ENCODE data around the gene OSER1. TPM values are rescaled to one million over a fixed set of nuclear protein-coding genes. Genes with fewer than 3 reads are reported as not detected.

Gene OSER1
- total RNA-seq, 1 experiment from 2014 or later: 35.7 TPM

- no peaks in the 10 kb centered on the region for H3K9me3 Mint-ChIP-seq
- Histone ChIP-seq H3K79me2 (ENCODE audit: insufficient read depth, low read length) (no peaks in the 10 kb centered on the region), H3K4me1 (ENCODE audit: insufficient read depth, low read length) (peaks cover 5% of the 10 kb centered on the region; the same call in 1 of the 2 replicates), H3K18ac (ENCODE audit: insufficient read length, low read depth, low read length) (no peak overlapping the region), H2BK120ac (ENCODE audit: low read depth, low read length, poor library complexity, severe bottlenecking) (no peak overlapping the region), H4K20me1 (ENCODE audit: control insufficient read depth, insufficient read depth, insufficient read length) (no peaks in the 10 kb centered on the region), H2BK5ac (ENCODE audit: insufficient read length, low read length) (no peak overlapping the region), H2BK20ac (ENCODE audit: low read depth, low read length, poor library complexity, severe bottlenecking) (no peak overlapping the region), H3K4ac (ENCODE audit: low read depth, low read length) (no peak overlapping the region), H3K79me1 (ENCODE audit: insufficient read depth, low read depth, low read length, poor library complexity, severe bottlenecking) (no peaks in the 10 kb centered on the region), H3K4me2 (ENCODE audit: insufficient read depth, insufficient read length, low read length) (no peak overlapping the region), H4K5ac (ENCODE audit: insufficient read length, low read depth, low read length) (no peak overlapping the region), H3K9me3 (ENCODE audit: control insufficient read depth, low read depth, low read length) (no peaks in the 10 kb centered on the region), H2BK15ac (ENCODE audit: low read depth, low read length) (no peak overlapping the region), H3K23ac (ENCODE audit: insufficient read length, low read depth, low read length) (no peak overlapping the region), H3K14ac (ENCODE audit: insufficient read depth, low read length) (no peak overlapping the region), H3K23me2 (ENCODE audit: insufficient read length, low read depth, low read length, poor library complexity, severe bottlenecking) (peaks cover 8% of the 10 kb centered on the region), H3K9ac (ENCODE audit: extremely low read depth, insufficient read length, low read length) (no peak overlapping the region), H2AK5ac (ENCODE audit: insufficient read length, low read length) (no peak overlapping the region), H3K56ac (ENCODE audit: insufficient read length, low read depth, low read length) (no peak overlapping the region), H2BK12ac (ENCODE audit: insufficient read length, low read depth, low read length) (no peak overlapping the region), H4K91ac (ENCODE audit: insufficient read length, low read depth, low read length) (no peak overlapping the region), H4K8ac (replicated peaks; ENCODE audit: insufficient read length, low read depth, low read length) (no peak overlapping the region), H2AFZ (ENCODE audit: low read length) (no peak overlapping the region), H3K27ac (ENCODE audit: insufficient read length, low read depth, low read length) (no peak overlapping the region), H3T11ph (ENCODE audit: low read length) (no peak overlapping the region), H3K27me3 (ENCODE audit: insufficient read depth, low read length) (no peaks in the 10 kb centered on the region)
- no peak overlapping the region for H3K27ac Mint-ChIP-seq
- no peak for DNase-seq
- peaks cover 20 to 28% of the 10 kb centered on the region in 2 experiments for H3K4me1 Mint-ChIP-seq
- H3K4me3 Mint-ChIP-seq: no peak overlapping the region
- H3K27me3 Mint-ChIP-seq (ENCODE audit: low read depth): peaks cover 11% of the 10 kb centered on the region
- no peak for TF ChIP-seq CTCF (conservative IDR thresholded peaks at IDR 0.05)
- H3K36me3 Mint-ChIP-seq (ENCODE audit: insufficient read depth in 1 of 3, low read depth in 3 of 3): no peaks in the 10 kb centered on the region
- no CpG with 5 or more reads among the region's 3 CpGs for whole genome bisulfite sequencing (ENCODE audit: extremely low coverage, insufficient read length, low lambda C conversion rate)
Observed at GRCh38 chr20:44182863-44183262, 27.7 kb downstream of the OSER1 start.
